GM15510 (cell line): Measurements from ENCODE around the gene CFAP92.

Source experiments
- POLR2A ChIP-seq: IDR thresholded peaks from 3 replicates; pipeline ENCODE4 v1.6.1; 2011; ENCODE audit warnings: borderline replicate concordance; ENCODE audit not compliant: insufficient read length; ENCODE audit errors: extremely low read depth

CFAP92 gene

GRCh38 chr3:129003578-129004112, 9.8 kb upstream of the CFAP92 start:
- no peak for TF ChIP-seq POLR2A

- TF ChIP-seq POLR2A, result no peak
Measured at GRCh38 chr3:129002573-129003569, 9.0 kb upstream of the CFAP92 start.

- TF ChIP-seq POLR2A, result no peak
Measured at GRCh38 chr3:129001806-129002572, 8.1 kb upstream of the CFAP92 start.

- no peak for TF ChIP-seq POLR2A
Measured at GRCh38 chr3:129001101-129001805, 7.4 kb upstream of the CFAP92 start, which contains the start of gene EFCC1. Gene EFCC1 (plus strand): TSS chr3:129001304. CDS start chr3:129001629, 325 bp downstream.

GRCh38 chr3:129000742-129001100, 6.8 kb upstream of the CFAP92 start:
- TF ChIP-seq POLR2A, result no peak

- no peak for TF ChIP-seq POLR2A
Measured at GRCh38 chr3:128999102-128999501, 5.2 kb upstream of the CFAP92 start.

- TF ChIP-seq POLR2A, result no peak
Measured at GRCh38 chr3:128998561-128998960, 4.7 kb upstream of the CFAP92 start.

GRCh38 chr3:128997486-128998133, 3.7 kb upstream of the CFAP92 start:
- no peak for TF ChIP-seq POLR2A

GRCh38 chr3:128996726-128997125, 2.9 kb upstream of the CFAP92 start:
- TF ChIP-seq POLR2A, result no peak

GRCh38 chr3:128996200-128996599, 2.3 kb upstream of the CFAP92 start:
- no peak for TF ChIP-seq POLR2A

- no peak for TF ChIP-seq POLR2A
Measured at GRCh38 chr3:128995737-128996136, 1.9 kb upstream of the CFAP92 start.

- no peak for TF ChIP-seq POLR2A
Measured at GRCh38 chr3:128994581-128995546, 988 bp upstream of the CFAP92 start.

- no peak for TF ChIP-seq POLR2A
Measured at GRCh38 chr3:128994173-128994512, 267 bp upstream of the CFAP92 start.

GRCh38 chr3:128992926-128993460, 883 bp downstream of the CFAP92 start:
- no peak for TF ChIP-seq POLR2A
